Skeletal muscle cell (primary cell): ENCODE results near the gene CCDC187.
A peak's percentile ranks its signal among the peaks of the same experiment; 100 is the strongest.

Source experiments
- DNase-seq: peaks from one replicate; pipeline ENCODE4 v3.0.0-alpha.2; 2010; ENCODE audit warnings: low read depth
- H3K4me3 ChIP-seq: 2 replicates; pipeline ENCODE4 v1.5.1; 2011; ENCODE audit warnings: low read depth, mild to moderate bottlenecking, control low read depth, low read length, moderate library complexity

CCDC187 gene

GRCh38 chr9:136222906-136223285 lies 81.0 kb downstream of the CCDC187 start:
- no peak for DNase-seq
- H3K4me3 ChIP-seq = no peak overlapping the region

GRCh38 chr9:136222166-136222905 lies 81.6 kb downstream of the CCDC187 start:
- DNase-seq = no peak
- no peak overlapping the region for H3K4me3 ChIP-seq

- DNase-seq = no peak
Observed at GRCh38 chr9:136220017-136220729, 83.7 kb downstream of the CCDC187 start.

GRCh38 chr9:136219276-136219675 lies 84.6 kb downstream of the CCDC187 start:
- no peak overlapping the region for H3K4me3 ChIP-seq
- DNase-seq = peak; percentile 33

More at GRCh38 chr9:136220017-136220729, 83.7 kb downstream of the CCDC187 start:
- no peak overlapping the region for H3K4me3 ChIP-seq

- H3K4me3 ChIP-seq = no peak overlapping the region
- DNase-seq = no peak
Observed at GRCh38 chr9:136218673-136219072, 85.2 kb downstream of the CCDC187 start.

GRCh38 chr9:136218271-136218670 lies 85.6 kb downstream of the CCDC187 start:
- H3K4me3 ChIP-seq = no peak overlapping the region
- DNase-seq = no peak

GRCh38 chr9:136216541-136217244 lies 87.2 kb downstream of the CCDC187 start:
- no peak for DNase-seq
- H3K4me3 ChIP-seq = no peak overlapping the region

- no peak overlapping the region for H3K4me3 ChIP-seq
- DNase-seq = no peak
Observed at GRCh38 chr9:136213733-136214132, 90.2 kb downstream of the CCDC187 start.

- H3K4me3 ChIP-seq = no peak overlapping the region
- no peak for DNase-seq
Observed at GRCh38 chr9:136212345-136212950, 91.4 kb downstream of the CCDC187 start.

GRCh38 chr9:136211441-136212344 lies 92.2 kb downstream of the CCDC187 start:
- no peak for DNase-seq
- no peak overlapping the region for H3K4me3 ChIP-seq

GRCh38 chr9:136211006-136211405 lies 92.9 kb downstream of the CCDC187 start:
- no peak for DNase-seq
- no peak overlapping the region for H3K4me3 ChIP-seq

GRCh38 chr9:136210276-136210675 lies 93.6 kb downstream of the CCDC187 start:
- no peak for DNase-seq
- H3K4me3 ChIP-seq = no peak overlapping the region

GRCh38 chr9:136209786-136210185 lies 94.1 kb downstream of the CCDC187 start:
- no peak overlapping the region for H3K4me3 ChIP-seq

GRCh38 chr9:136209232-136209631 lies 94.7 kb downstream of the CCDC187 start:
- no peak overlapping the region for H3K4me3 ChIP-seq
- DNase-seq = no peak

More at GRCh38 chr9:136209786-136210185, 94.1 kb downstream of the CCDC187 start:
- no peak for DNase-seq

- no peak for DNase-seq
- no peak overlapping the region for H3K4me3 ChIP-seq
Observed at GRCh38 chr9:136208675-136209074, 95.2 kb downstream of the CCDC187 start.

GRCh38 chr9:136207616-136208015 lies 96.3 kb downstream of the CCDC187 start:
- no peak for DNase-seq
- H3K4me3 ChIP-seq = no peak overlapping the region

- H3K4me3 ChIP-seq = no peak overlapping the region
- no peak for DNase-seq
Observed at GRCh38 chr9:136206602-136207275, 97.2 kb downstream of the CCDC187 start.

- no peak for DNase-seq
- no peak overlapping the region for H3K4me3 ChIP-seq
Observed at GRCh38 chr9:136205707-136205992, 98.2 kb downstream of the CCDC187 start.
